IMR-90 (cell line): ENCODE data around the gene ERAS.

ENCODE experiments used
- BHLHE40 ChIP-seq: fragments of 150-350 bp; IDR thresholded peaks from 2 replicates; pipeline ENCODE4 v1.6.1; 2016; ENCODE audit warnings: mild to moderate bottlenecking, low read depth, low read length
- CEBPB ChIP-seq: IDR thresholded peaks from 2 replicates; pipeline ENCODE4 v1.6.1; 2012; ENCODE audit warnings: low read depth, low read length, improper control_type of control experiment
- CHD1 ChIP-seq: IDR thresholded peaks from 2 replicates; pipeline ENCODE4 v1.6.1; 2012; ENCODE audit warnings: low read depth, low read length, improper control_type of control experiment
- FOS ChIP-seq: fragments of 150-350 bp; IDR thresholded peaks from 2 replicates; pipeline ENCODE4 v1.6.1; 2016; ENCODE audit warnings: low read depth, low read length
- MAZ ChIP-seq: IDR thresholded peaks from 2 replicates; pipeline ENCODE4 v1.6.1; 2012; ENCODE audit warnings: low read depth, mild to moderate bottlenecking, low read length, improper control_type of control experiment, moderate library complexity, borderline replicate concordance
- POLR2A ChIP-seq: IDR thresholded peaks from 2 replicates; pipeline ENCODE4 v1.6.1; 2012; ENCODE audit warnings: mild to moderate bottlenecking, low read depth, low read length
- RAD21 ChIP-seq: IDR thresholded peaks from 2 replicates; pipeline ENCODE4 v1.6.1; 2012; ENCODE audit warnings: low read length, improper control_type of control experiment
- RFX5 ChIP-seq: IDR thresholded peaks from 2 replicates; pipeline ENCODE4 v1.8.0; 2012; ENCODE audit warnings: low read depth, mild to moderate bottlenecking, low read length, moderate library complexity
- TF ChIP-seq, protein P1 (sequence below): fragments of 150-350 bp; IDR thresholded peaks from 2 replicates; pipeline ENCODE4 v1.6.1; 2016; ENCODE audit warnings: low read depth, mild to moderate bottlenecking, low read length, moderate library complexity, borderline replicate concordance
- TF ChIP-seq, protein P2 (sequence below): conservative IDR thresholded peaks from 2 replicates; pipeline ENCODE4 v1.5.1; 2012; ENCODE audit warnings: mild to moderate bottlenecking, low read depth, low read length, improper control_type of control experiment
- TF ChIP-seq, protein P3 (sequence below): fragments of 150-350 bp; IDR thresholded peaks from 2 replicates; pipeline ENCODE4 v1.6.1; 2017; ENCODE audit warnings: mild to moderate bottlenecking, antibody characterized with exemption, low read length, low read depth

GRCh38 chrX:48791063-48791820 is 35.1 kb upstream of the ERAS start:
- no peak for TF ChIP-seq FOS
- TF ChIP-seq POLR2A, result no peak
- TF ChIP-seq, protein P1, sequence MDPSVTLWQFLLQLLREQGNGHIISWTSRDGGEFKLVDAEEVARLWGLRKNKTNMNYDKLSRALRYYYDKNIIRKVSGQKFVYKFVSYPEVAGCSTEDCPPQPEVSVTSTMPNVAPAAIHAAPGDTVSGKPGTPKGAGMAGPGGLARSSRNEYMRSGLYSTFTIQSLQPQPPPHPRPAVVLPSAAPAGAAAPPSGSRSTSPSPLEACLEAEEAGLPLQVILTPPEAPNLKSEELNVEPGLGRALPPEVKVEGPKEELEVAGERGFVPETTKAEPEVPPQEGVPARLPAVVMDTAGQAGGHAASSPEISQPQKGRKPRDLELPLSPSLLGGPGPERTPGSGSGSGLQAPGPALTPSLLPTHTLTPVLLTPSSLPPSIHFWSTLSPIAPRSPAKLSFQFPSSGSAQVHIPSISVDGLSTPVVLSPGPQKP, result no peak
- TF ChIP-seq RAD21, result no peak
- no peak for TF ChIP-seq RFX5
- TF ChIP-seq, protein P2, sequence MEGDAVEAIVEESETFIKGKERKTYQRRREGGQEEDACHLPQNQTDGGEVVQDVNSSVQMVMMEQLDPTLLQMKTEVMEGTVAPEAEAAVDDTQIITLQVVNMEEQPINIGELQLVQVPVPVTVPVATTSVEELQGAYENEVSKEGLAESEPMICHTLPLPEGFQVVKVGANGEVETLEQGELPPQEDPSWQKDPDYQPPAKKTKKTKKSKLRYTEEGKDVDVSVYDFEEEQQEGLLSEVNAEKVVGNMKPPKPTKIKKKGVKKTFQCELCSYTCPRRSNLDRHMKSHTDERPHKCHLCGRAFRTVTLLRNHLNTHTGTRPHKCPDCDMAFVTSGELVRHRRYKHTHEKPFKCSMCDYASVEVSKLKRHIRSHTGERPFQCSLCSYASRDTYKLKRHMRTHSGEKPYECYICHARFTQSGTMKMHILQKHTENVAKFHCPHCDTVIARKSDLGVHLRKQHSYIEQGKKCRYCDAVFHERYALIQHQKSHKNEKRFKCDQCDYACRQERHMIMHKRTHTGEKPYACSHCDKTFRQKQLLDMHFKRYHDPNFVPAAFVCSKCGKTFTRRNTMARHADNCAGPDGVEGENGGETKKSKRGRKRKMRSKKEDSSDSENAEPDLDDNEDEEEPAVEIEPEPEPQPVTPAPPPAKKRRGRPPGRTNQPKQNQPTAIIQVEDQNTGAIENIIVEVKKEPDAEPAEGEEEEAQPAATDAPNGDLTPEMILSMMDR, result no peak
- TF ChIP-seq CEBPB, result no peak
- TF ChIP-seq, protein P3, sequence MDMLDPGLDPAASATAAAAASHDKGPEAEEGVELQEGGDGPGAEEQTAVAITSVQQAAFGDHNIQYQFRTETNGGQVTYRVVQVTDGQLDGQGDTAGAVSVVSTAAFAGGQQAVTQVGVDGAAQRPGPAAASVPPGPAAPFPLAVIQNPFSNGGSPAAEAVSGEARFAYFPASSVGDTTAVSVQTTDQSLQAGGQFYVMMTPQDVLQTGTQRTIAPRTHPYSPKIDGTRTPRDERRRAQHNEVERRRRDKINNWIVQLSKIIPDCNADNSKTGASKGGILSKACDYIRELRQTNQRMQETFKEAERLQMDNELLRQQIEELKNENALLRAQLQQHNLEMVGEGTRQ, result no peak
- TF ChIP-seq MAZ, result no peak
- TF ChIP-seq CHD1, result no peak
- TF ChIP-seq BHLHE40, result no peak
